HL-60 (cell line): ENCODE results near the gene SORBS2.

Experiments
- DNase-seq, 2 experiments: peaks; one replicate each; pipeline ENCODE4 v3.0.0-alpha.2; 2010 to 2020; ENCODE audit warnings: low read depth in 1 of 2, low spot score in 1 of 2
- H3K27ac ChIP-seq: fragments of 250-450 bp; sonication (Bioruptor Pico); replicated peaks from 2 replicates; pipeline ENCODE4 v1.5.1; 2020; ENCODE audit warnings: mild to moderate bottlenecking, moderate library complexity
- H3K27me3 ChIP-seq: fragments of 250-450 bp; sonication (Bioruptor Pico); 2 replicates; pipeline ENCODE4 v1.5.1; 2021; ENCODE audit warnings: mild to moderate bottlenecking, moderate library complexity; ENCODE audit not compliant: insufficient read depth, poor library complexity, severe bottlenecking
- H3K4me3 ChIP-seq: replicated peaks from 2 replicates; pipeline ENCODE4 v1.5.1; 2011; ENCODE audit warnings: mild to moderate bottlenecking, control low read depth, low read length; ENCODE audit not compliant: insufficient read depth
- CTCF ChIP-seq: IDR thresholded peaks from one replicate; pipeline ENCODE4 v1.5.1; 2011; ENCODE audit warnings: low read length, control low read depth, inconsistent platforms; ENCODE audit not compliant: insufficient read depth
- GABPA ChIP-seq: IDR thresholded peaks from 2 replicates; pipeline ENCODE4 v1.6.1; 2012; ENCODE audit warnings: low read depth
- POLR2AphosphoS5 ChIP-seq: IDR thresholded peaks from 2 replicates; pipeline ENCODE4 v1.6.1; 2012; ENCODE audit warnings: low read depth
- REST ChIP-seq: IDR thresholded peaks from 2 replicates; pipeline ENCODE4 v1.6.1; 2012; ENCODE audit warnings: low read depth; ENCODE audit not compliant: insufficient replicate concordance
- SPI1 ChIP-seq: IDR thresholded peaks from 2 replicates; pipeline ENCODE4 v1.6.1; 2012; ENCODE audit warnings: low read depth, mild to moderate bottlenecking, borderline replicate concordance

SORBS2 gene

GRCh38 chr4:185598846-185599552 lies 213.0 kb downstream of the SORBS2 start:
- TF ChIP-seq GABPA (no peak), REST (no peak), POLR2AphosphoS5 (no peak), CTCF (no peak), SPI1 (no peak)

GRCh38 chr4:185597532-185598188 lies 214.3 kb downstream of the SORBS2 start:
- peak; percentile 23 to 69 for DNase-seq
- TF ChIP-seq GABPA (no peak), CTCF (peak; percentile 99), SPI1 (no peak)
- Histone ChIP-seq H3K27ac (no peak overlapping the region), H3K27me3 (peaks cover 8% of the 10 kb centered on the region), H3K4me3 (no peak overlapping the region)

More at GRCh38 chr4:185598846-185599552, 213.0 kb downstream of the SORBS2 start:
- no peak for DNase-seq
- Histone ChIP-seq H3K27ac (no peak overlapping the region), H3K4me3 (no peak overlapping the region), H3K27me3 (peaks cover 3% of the 10 kb centered on the region)

GRCh38 chr4:185592845-185593488 lies 219.0 kb downstream of the SORBS2 start:
- no peak for DNase-seq
- H3K27ac ChIP-seq = no peak overlapping the region

More at GRCh38 chr4:185592845-185593488, 219.0 kb downstream of the SORBS2 start:
- TF ChIP-seq SPI1 (no peak), CTCF (no peak), POLR2AphosphoS5 (no peak), GABPA (no peak), REST (no peak)
- Histone ChIP-seq H3K27me3 (peaks cover 6% of the 10 kb centered on the region), H3K4me3 (no peak overlapping the region)
